ENCODE data around the gene PWWP2B.
A peak's percentile ranks its signal among the peaks of the same experiment; 100 is the strongest.

PWWP2B gene

GRCh38 chr10:132448248-132448731 lies 51.3 kb downstream of the PWWP2B start:
- peak in 1 of 2 experiments; percentile 62 for DNase-seq

GRCh38 chr10:132449051-132449810 lies 52.2 kb downstream of the PWWP2B start:
- DNase-seq: no peak

GRCh38 chr10:132449811-132450181 lies 52.8 kb downstream of the PWWP2B start:
- no peak for DNase-seq

- no peak for DNase-seq
These were observed 53.4 kb downstream of the PWWP2B start for GRCh38 chr10:132450466-132450824.

- no peak for DNase-seq
These were observed 54.0 kb downstream of the PWWP2B start for GRCh38 chr10:132450825-132451505.

DNA sequence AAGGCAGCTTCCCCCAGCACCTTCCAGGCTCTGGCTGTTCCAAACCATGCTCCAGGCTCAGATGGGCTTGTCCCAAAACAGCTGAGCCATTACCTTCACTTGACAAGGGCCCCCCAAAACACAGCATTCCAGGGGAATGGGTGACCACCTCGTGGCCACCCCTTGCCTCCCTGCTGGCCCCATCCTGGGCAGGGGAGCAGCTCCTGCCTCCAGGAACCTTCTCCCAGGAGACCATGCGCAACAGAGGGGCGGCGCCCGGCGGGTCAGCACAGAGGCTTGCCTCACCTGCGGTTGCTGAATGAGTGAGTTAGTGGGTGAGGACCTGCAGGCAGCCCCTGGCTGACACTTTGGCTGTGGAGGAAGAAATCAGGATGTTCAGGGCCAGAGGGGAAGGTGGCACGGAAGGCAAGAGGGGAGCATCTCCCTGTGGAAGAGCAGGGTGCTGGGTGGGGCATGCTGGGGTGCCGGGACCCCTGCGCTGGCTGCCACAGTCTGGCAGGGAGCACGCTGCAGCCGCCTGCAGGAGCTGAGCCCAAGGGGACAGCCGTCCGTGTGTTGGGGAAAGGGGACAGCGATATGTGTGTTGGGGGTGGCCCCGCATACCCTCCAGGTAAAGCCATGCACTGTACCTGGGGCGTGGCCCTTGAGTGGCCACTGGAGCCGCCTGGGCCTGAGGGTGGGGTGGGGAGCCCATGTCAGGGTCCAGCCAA lies 54.7 kb downstream of the PWWP2B start:
- DNase-seq: peak; percentile 35 to 66

DNA sequence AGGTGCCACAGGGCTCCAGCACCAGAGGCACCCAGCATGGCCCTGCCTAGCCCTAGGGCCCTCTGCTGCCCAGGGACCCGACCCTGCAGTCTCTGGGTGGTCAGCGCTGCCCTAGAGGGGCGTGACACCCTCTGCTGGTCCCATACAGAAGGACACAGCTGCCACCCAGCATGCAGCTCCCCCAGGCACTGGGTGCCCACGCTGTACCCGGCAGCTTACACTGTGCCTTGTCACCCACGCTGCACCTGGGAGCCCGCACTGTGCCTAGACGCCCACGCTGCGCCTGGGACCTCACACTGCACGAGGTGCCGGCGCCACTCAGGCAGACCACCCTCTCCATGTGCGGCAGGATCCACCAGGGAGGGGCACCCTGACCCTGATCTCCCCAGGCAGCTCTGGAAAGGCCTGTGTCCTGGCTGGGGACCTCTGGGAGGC lies 55.2 kb downstream of the PWWP2B start:
- DNase-seq: no peak

DNA sequence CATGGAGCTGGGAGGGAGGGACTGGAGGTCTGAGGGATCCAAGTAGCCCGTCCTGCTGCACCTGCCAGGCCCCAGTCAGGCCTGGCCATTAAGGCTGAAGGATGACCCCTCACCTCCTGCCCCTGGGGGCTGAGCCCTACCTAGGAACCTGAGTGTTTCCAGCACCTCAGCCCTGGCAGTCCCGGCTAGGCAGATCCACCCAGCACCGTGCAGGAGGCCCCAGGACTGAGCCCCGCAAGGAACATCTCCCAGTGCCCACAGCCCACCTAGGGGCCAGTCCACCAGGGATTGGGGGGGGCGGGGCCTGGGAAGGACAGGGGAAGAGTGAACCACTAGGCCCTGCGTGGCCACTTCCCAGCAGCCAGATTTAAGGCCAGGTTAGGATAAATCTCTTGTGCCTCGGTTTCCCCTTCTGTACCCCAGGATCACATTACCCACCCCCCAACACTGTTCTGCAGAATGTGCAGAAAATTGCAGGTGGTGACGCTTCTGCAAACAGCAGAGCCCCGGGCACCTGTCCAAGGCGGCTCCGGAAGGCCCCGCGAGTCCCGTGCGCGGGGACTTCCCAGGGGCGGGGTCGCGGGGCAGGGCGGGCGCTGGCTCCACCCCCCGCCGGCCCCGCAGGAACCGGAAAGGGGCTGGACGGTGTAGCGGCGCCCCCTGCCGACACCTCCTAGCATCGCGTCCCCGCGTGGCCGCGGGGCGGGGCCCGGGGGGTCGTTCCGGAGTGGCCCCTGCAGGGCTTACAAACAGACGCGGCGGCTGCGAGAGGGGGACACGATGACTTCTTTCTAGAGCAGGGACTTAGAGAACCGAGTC lies 55.9 kb downstream of the PWWP2B start:
- DNase-seq: peak in 1 of 2 experiments; percentile 71

- DNase-seq: no peak
These were observed 56.5 kb downstream of the PWWP2B start for GRCh38 chr10:132453470-132453861.

DNA sequence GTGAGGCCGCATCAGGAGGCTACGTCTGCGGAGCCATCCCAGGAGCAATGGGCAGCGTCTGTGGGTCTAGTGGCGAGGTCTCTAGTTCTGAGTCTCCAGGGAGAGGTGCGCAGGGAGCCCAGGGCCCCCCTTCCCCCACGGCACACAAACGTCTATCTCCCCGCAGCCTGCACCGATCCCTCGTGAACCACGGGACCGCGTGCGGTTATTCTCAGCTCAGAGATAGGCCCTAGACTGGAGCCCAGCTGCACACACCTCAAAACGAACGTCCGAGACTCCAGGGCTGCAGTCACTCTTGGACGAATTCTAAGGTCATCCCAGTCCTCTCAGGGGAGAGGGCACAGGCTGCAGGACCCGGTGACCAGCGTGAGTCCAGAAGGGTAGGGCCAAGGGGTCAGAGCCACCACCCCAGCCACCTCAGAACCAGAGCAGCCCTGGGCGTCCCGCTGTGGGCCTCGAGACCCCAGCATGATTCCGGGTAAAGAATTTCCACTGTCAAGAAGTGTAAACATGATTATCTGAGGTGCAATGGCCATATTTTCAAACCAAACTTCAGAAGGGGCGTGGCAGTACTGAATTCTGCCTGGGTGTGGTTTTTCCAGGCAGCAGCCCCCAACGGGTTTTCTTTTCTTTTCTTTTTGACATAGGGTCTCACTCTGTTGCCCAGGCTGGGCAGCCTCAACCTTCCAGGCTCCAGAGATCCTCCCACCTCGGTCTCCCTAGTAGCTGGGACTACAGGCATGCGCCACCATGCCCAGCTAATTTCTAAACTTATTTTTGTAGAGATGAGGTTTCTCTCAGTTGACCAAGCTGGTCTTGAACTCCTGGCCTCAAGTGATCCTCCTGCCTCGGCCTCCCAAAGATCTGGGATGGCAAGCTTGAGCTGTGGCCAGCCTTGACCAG lies 57.5 kb downstream of the PWWP2B start:
- DNase-seq: no peak

DNA sequence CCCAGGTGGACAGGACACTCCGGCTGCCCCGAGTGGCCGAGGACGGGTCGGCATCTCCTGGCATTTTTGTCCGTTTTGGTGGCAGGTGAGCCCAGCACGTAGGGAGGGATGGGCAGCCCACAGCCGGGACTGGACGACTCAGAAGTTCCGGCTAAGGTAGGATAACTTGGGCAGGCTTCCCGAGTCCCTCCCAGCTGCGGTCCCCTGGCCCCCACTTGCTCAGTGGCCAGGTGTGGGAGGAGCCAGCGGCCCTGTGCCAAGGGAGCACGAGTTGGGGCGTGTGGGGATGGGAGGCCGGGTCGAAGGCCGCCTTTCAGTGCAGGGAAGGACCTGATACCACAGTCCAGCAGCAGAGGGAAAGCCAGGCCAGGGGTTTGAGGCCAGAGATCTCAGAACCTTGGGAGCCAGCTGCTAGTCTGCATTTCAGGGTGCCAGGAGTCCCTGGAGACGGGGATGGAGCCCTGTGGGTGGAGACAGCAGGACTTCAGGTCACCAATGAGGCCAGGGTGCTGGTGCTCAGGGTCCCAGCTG lies 58.5 kb downstream of the PWWP2B start:
- DNase-seq: no peak

DNA sequence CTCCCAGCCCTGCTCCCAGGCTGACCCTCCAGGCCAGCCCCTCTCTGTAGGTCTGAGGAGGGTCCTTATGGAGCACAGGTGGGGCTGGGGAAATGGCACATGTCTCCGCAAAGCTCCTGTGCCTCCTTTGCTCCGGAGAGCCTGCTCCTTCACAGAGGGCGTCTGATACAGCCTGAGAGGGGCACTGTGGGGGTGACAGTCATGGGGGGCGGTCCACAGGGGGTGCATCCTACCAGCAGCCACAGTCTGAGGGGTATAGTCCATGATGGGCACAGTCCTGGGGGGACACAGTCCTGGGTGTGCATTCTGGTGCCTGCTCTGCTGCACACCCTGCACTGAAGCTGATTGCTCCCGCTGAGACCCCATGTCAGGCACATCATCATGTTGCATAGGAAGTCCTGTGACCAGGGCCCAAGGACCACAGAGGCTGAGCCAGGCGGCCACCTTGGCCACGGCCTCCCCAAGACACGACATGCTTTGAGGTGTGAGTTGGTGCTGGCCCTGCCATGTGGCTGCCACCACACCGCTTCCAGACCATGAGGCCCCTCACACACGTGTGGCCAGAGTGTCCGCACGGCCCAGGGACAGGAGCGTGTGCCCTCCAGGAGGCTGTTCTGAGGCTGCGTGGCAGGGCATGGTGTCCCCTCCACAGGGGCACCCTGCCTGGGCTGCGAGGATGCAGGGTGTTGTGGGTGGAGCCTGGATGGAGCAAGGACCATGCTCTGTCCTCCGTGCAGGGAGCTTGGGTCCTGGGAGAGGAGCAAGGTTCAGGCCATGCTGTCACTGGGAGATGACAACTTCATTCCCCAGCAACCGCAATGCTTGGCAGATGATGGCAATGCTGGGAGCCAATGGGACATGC lies 59.2 kb downstream of the PWWP2B start:
- no peak for DNase-seq

DNA sequence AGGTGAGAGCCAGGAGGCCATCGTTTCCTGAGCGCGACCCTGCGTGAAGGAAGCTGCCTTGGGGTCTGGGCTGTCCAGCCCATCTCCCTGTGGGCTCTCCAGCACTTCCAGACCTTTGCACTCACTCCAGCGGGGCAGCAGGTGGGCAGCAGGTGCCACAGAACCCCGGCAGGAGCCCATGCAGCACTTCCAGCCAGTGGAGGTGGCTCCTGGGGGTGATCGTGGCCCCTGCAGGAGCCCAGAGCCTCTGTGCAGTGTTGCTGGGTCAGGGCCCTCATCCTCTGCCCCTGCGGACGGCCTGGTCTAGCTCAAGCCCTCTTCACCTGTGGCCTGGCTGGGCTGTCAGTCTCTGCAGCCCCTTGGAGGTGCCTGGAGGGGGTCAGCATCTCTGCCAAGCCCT lies 59.9 kb downstream of the PWWP2B start:
- DNase-seq: no peak

GRCh38 chr10:132457328-132458070 lies 60.5 kb downstream of the PWWP2B start:
- DNase-seq: peak; percentile 13 to 69

GRCh38 chr10:132458071-132458585 lies 61.1 kb downstream of the PWWP2B start:
- DNase-seq: peak in 1 of 2 experiments; percentile 54

DNA sequence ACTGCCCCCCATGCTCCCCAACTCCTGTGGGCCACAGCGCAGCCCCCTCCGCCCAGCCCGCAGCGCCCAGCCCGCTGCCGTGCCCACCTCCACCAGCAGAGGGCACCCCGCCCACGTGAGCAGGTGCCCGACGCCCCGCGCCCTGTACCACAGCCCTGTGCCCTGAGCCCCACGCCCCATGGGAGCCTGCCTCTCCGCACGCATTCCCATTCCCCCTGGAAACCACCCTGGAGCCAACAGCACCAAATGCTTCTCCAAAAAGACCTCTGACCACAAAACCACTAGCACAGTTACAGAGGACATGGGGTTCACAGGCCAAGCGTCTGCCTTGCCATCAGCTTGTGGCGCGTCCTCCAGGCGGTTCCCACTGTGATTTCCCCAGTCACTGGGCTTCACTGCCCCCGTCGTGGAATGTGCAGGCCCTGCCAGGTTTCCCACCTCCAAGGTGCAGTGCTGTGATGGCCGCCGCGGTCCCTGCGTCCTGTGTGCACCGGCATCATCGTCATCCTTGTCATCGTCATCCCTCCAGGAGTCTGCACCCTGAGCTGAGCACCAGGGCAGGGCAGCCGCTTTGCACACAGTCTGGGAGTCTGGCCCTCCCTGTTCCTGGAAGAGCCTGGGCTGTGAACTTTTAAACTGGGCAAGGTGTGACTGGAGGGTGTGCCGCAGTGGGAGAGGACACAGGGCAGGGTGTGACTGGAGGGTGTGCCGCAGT lies 61.7 kb downstream of the PWWP2B start:
- peak in 1 of 2 experiments; percentile 62 for DNase-seq

DNA sequence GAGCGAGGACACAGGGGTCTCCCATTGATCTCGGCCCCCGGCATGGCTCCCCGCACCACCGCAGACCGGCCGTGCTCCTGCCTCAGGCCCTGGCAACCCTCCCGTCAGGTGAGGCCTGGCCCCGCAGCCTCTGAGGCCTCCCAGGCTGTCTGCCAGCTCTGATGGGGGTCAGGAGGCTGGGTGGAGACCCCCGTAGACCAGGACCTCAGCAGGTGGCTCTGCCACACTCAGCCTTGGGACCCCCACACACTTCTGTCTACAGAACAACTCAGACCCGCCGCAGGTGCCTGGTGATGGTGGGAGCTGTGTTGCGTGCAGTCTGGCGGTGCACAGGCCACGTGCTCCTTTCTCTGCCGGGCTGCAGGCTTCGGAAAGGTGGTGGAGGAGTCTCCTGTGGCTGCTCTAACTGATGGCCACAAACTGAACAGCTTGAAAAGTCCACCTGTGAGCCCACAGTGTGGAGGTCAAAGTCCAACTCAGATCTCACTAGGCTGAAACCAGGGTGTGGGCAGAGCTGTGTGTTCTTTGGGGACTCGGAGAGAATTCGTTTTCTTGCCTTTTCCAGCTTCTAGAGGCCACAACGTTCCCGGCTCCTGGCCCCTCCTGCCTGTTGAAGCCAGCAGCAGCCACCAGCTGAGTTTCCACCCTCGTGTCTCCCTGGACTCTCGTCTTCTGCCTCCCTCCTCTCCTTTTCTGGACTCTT lies 62.5 kb downstream of the PWWP2B start:
- DNase-seq: peak in 1 of 2 experiments; percentile 40

GRCh38 chr10:132460071-132460470 lies 63.1 kb downstream of the PWWP2B start:
- no peak for DNase-seq

Data from NCI-H526 (cell line).